Osteoblast (primary cell): ENCODE measurements around the gene LGALS9. TPM values are rescaled to one million over a fixed set of nuclear protein-coding genes. Genes with fewer than 3 reads are reported as not detected.
"Not testable (repeated sequence)": the region's sequence is repeated elsewhere in the genome, so short reads cannot be mapped to it uniquely, and the experiment has no call there.

Experiments used
- DNase-seq: peaks from one replicate; pipeline ENCODE4 v3.0.0; 2011; ENCODE audit warnings: low spot score, mixed read lengths; ENCODE audit not compliant: insufficient read length; ENCODE audit errors: missing footprints
- H2AFZ ChIP-seq: 2 replicates; pipeline ENCODE4 v1.6.0; 2011; ENCODE audit warnings: mild to moderate bottlenecking, low read length
- H3K27ac ChIP-seq: 2 replicates; pipeline ENCODE4 v1.5.1; 2011; ENCODE audit warnings: mild to moderate bottlenecking, low read depth, low read length, moderate library complexity
- H3K27me3 ChIP-seq: 2 replicates; pipeline ENCODE4 v1.6.0; 2012; ENCODE audit warnings: mild to moderate bottlenecking, control low read depth, inconsistent platforms, low read length, moderate library complexity; ENCODE audit not compliant: insufficient read depth
- H3K36me3 ChIP-seq: 2 replicates; pipeline ENCODE4 v1.5.1; 2011; ENCODE audit warnings: mild to moderate bottlenecking, low read length, control low read depth, moderate library complexity; ENCODE audit not compliant: insufficient read depth
- H3K4me1 ChIP-seq: 2 replicates; pipeline ENCODE4 v1.5.1; 2011; ENCODE audit warnings: mild to moderate bottlenecking, low read length, control low read depth, moderate library complexity; ENCODE audit not compliant: insufficient read depth
- H3K4me2 ChIP-seq: 2 replicates; pipeline ENCODE4 v1.6.0; 2011; ENCODE audit warnings: mild to moderate bottlenecking, low read length; ENCODE audit not compliant: insufficient read depth
- H3K4me3 ChIP-seq: fragments of 200-600 bp; sonication (generic); 3 replicates; pipeline ENCODE4 v1.5.1; 2012; ENCODE audit warnings: mild to moderate bottlenecking, low read length, inconsistent platforms; ENCODE audit not compliant: insufficient read depth
- H3K79me2 ChIP-seq: 2 replicates; pipeline ENCODE4 v1.6.0; 2012; ENCODE audit warnings: mild to moderate bottlenecking, low read length, control low read depth, inconsistent platforms; ENCODE audit not compliant: insufficient read depth
- H3K9me3 ChIP-seq: 2 replicates; pipeline ENCODE4 v1.5.1; 2011; ENCODE audit warnings: low read depth, low read length, control low read depth
- H4K20me1 ChIP-seq: 2 replicates; pipeline ENCODE4 v1.6.0; 2012; ENCODE audit warnings: mild to moderate bottlenecking, low read length, control low read depth; ENCODE audit not compliant: insufficient read depth
- total RNA-seq: library from RNA; depleted of rRNA; stranded (reverse); fragments of >200 nt; gene quantifications from 2 replicates; pipeline ENCODE4 v1.2.3, GENCODE V29; 2012
- TF ChIP-seq, protein P1 (sequence below): IDR thresholded peaks from 2 replicates; pipeline ENCODE4 v1.5.1; 2011; ENCODE audit warnings: mild to moderate bottlenecking, low read depth, low read length, moderate library complexity; ENCODE audit errors: extremely low read depth

LGALS9 gene
- total RNA-seq, 1 donor: 1.4 TPM

DNA sequence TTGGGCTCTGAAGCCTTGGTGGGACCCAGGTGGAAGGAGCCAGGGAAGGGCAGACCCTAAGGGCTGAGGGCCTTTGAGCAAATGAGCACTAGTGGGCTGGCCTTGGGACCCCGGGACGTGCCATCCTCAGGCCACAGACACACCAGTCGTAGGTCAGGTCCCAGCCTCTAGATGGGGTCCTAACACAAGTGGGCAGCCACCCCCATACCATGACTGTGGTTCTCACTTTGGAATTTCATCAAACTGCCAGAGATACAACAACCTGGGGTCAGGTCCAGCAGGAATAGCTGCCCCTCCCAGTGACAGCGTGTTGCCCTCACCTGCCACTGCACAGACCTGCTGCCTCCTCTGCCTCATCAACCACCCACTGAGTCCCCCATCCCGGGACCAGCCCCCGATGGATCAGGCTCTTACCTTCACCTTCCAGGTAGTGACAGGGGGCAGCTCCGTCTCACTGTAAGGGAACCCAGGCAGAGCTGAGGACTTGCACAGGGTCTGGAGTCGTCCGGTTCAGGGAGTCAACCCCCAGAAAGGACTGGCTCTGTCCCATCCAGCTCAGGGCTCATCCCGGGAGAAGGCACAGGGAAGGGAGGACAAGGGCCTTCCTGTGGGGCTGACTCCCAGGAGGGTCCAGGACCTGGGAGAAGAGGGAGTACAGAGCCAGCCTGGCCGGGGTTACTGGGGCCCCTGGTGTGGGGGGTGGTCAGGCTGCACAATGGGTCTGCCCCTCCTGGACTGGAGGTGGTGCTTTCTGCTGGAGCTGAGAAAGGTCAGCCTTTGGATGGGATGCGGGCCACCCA lies 40.0 kb downstream of the LGALS9 start:
- Histone ChIP-seq H3K4me2 (no peak overlapping the region), H4K20me1 (no peaks in the 10 kb centered on the region), H3K27me3 (no peaks in the 10 kb centered on the region), H2AFZ (no peak overlapping the region), H3K4me1 (no peaks in the 10 kb centered on the region), H3K36me3 (no peaks in the 10 kb centered on the region), H3K27ac (no peak overlapping the region), H3K79me2 (no peaks in the 10 kb centered on the region), H3K4me3 (no peak overlapping the region), H3K9me3 (no peaks in the 10 kb centered on the region)
- DNase-seq: peak; percentile 23
- TF ChIP-seq, protein P1, sequence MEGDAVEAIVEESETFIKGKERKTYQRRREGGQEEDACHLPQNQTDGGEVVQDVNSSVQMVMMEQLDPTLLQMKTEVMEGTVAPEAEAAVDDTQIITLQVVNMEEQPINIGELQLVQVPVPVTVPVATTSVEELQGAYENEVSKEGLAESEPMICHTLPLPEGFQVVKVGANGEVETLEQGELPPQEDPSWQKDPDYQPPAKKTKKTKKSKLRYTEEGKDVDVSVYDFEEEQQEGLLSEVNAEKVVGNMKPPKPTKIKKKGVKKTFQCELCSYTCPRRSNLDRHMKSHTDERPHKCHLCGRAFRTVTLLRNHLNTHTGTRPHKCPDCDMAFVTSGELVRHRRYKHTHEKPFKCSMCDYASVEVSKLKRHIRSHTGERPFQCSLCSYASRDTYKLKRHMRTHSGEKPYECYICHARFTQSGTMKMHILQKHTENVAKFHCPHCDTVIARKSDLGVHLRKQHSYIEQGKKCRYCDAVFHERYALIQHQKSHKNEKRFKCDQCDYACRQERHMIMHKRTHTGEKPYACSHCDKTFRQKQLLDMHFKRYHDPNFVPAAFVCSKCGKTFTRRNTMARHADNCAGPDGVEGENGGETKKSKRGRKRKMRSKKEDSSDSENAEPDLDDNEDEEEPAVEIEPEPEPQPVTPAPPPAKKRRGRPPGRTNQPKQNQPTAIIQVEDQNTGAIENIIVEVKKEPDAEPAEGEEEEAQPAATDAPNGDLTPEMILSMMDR: no peak

DNA sequence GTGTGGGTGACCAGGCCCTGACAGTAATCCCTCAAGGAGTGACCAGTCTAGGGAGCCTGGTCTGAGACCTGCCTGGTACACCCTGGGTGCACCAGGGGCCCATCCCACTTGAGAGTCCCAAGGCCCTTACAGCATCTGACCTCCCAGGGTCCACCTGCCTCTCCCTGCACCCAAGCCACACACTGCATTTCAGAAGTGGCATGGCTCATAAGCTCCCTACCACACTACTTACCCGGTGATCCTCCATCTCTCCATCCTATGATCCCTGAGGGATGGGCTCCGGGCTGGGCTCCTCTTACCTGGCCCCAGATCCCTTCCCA lies 40.6 kb downstream of the LGALS9 start:
- no peak overlapping the region for H3K27ac ChIP-seq
- peak; percentile 69 for DNase-seq
- H2AFZ ChIP-seq: no peak overlapping the region
- no peaks in the 10 kb centered on the region for H3K4me1 ChIP-seq
- TF ChIP-seq, protein P1: no peak
- no peaks in the 10 kb centered on the region for H3K36me3 ChIP-seq
- no peaks in the 10 kb centered on the region for H4K20me1 ChIP-seq
- no peaks in the 10 kb centered on the region for H3K79me2 ChIP-seq
- H3K9me3 ChIP-seq: no peaks in the 10 kb centered on the region
- H3K4me3 ChIP-seq: no peak overlapping the region
- no peak overlapping the region for H3K4me2 ChIP-seq
- no peaks in the 10 kb centered on the region for H3K27me3 ChIP-seq

DNA sequence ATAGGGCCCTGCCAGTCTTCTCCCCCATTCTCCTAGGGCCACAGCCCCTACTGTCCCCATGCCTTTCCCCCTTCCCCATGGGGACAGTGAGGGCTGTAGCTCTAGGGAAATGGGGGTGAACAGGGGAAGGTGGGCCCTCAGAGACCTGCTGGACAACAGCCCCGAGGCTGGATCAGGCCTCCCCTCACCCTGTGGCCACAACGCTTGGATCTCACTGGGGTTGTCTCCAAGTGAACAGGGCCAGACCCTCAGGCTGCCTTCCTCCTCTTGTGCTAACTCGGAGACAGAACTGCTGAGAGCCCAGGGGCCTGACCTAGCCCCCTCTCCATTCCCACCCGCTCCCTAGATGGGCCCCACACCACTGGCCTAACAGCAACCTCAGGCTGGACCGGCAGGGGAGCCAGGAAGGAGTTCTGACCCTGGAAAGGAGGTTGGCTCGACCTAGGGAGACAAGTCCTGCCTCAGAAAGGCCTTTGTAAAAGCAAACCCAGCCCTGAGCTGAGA lies 41.0 kb downstream of the LGALS9 start:
- H4K20me1 ChIP-seq, H3K4me2 ChIP-seq, H2AFZ ChIP-seq, H3K4me1 ChIP-seq, H3K36me3 ChIP-seq, H3K27ac ChIP-seq, H3K4me3 ChIP-seq, H3K27me3 ChIP-seq, H3K79me2 ChIP-seq, H3K9me3 ChIP-seq: not testable (repeated sequence)
- DNase-seq: peak; percentile 18

DNA sequence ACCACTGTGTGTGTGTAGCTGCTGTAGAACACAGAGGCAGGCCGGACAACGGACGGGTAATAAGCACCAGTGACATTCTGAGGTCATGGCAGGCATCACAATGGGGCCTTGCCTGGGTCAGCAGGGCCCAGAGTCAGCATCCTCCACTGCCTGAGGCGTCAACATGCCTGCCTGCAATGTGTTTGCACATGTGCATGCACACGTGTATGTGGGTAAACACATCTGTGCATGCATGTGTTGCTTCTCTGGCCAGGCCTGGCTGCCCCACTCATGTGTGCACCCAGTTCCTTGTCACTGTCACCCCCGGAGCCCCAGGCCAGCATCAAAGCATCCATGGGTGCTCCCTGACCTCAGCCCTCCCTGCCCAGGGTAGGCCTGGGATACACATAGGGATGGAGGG lies 43.3 kb downstream of the LGALS9 start:
- Histone ChIP-seq H4K20me1 (no peaks in the 10 kb centered on the region), H3K4me3 (no peak overlapping the region), H3K79me2 (no peaks in the 10 kb centered on the region), H3K9me3 (no peaks in the 10 kb centered on the region), H3K27ac (no peak overlapping the region), H2AFZ (no peak overlapping the region), H3K36me3 (no peaks in the 10 kb centered on the region), H3K4me1 (no peaks in the 10 kb centered on the region), H3K4me2 (no peak overlapping the region), H3K27me3 (no peaks in the 10 kb centered on the region)
- TF ChIP-seq, protein P1: no peak
- DNase-seq: no peak
